Stomach smooth muscle (tissue), 2 donors: ENCODE measurements around the gene LIN28A.

Experiments used
- H3K27ac ChIP-seq: one replicate; pipeline ENCODE4 v1.7.0; 2013; ENCODE audit warnings: mild to moderate bottlenecking, low read length, inconsistent platforms
- H3K27me3 ChIP-seq, 2 donors: one replicate each; pipeline ENCODE4 v1.7.0; 2013; ENCODE audit warnings: low read length in 2 of 2; ENCODE audit not compliant: insufficient read depth in 2 of 2, control insufficient read depth in 1 of 2
- H3K36me3 ChIP-seq, 2 donors: one replicate each; pipeline ENCODE4 v1.7.0; 2013; ENCODE audit warnings: low read length in 2 of 2; ENCODE audit not compliant: control insufficient read depth in 2 of 2, insufficient read depth in 2 of 2
- H3K4me1 ChIP-seq: one replicate; pipeline ENCODE4 v1.7.0; 2013; ENCODE audit warnings: low read length; ENCODE audit not compliant: control insufficient read depth, insufficient read depth
- H3K4me3 ChIP-seq, 2 donors: one replicate each; pipeline ENCODE4 v1.7.0; 2013; ENCODE audit warnings: low read length in 2 of 2
- H3K9ac ChIP-seq, 2 donors: one replicate each; pipeline ENCODE4 v1.7.0; 2013; ENCODE audit warnings: low read length in 2 of 2, mild to moderate bottlenecking in 1 of 2
- H3K9me3 ChIP-seq, 2 donors: one replicate each; pipeline ENCODE4 v1.7.0; 2013; ENCODE audit warnings: low read length in 2 of 2; ENCODE audit not compliant: control insufficient read depth in 2 of 2
- donor health status: healthy.
- donor health status: Pancreatic carcinoma.

Gene LIN28A

DNA sequence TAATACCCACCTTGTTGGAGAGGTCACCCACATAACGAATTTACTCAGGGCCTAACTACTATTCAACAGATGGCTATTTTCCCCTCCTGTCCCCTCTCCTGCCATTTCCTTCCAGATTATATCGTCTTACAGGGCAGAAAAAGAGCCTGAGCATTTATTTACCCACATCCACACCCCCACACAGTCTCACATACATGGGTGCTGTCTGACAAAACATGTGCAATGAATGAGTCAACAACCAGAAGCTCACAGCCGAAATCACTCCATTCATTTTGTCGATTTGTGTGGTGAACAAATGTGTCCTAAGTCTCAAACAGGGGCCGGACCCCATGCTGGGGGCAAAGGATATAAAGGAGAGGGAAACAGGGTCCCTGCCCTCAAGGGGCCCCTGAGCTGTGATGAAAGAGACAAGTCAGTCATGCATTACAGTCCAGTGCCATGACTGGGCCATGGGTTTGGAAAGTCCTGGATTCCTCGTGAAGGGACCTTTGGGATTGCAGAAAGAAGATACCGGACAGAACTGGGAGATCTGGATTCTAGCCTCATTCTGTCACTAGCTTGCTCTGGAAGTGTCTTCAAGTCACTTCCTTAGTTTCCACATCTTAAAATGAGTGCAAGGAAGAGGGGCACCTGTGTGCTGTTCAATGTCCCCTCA, 21.7 kb upstream of the LIN28A start:
- Histone ChIP-seq H3K27me3 (peaks cover 2 to 4% of the 10 kb centered on the region in 2 donors), H3K27ac (no peak overlapping the region), H3K9me3 (no peaks in the 10 kb centered on the region), H3K4me3 (no peak overlapping the region), H3K9ac (no peak overlapping the region), H3K4me1 (no peaks in the 10 kb centered on the region), H3K36me3 (no peaks in the 10 kb centered on the region)

DNA sequence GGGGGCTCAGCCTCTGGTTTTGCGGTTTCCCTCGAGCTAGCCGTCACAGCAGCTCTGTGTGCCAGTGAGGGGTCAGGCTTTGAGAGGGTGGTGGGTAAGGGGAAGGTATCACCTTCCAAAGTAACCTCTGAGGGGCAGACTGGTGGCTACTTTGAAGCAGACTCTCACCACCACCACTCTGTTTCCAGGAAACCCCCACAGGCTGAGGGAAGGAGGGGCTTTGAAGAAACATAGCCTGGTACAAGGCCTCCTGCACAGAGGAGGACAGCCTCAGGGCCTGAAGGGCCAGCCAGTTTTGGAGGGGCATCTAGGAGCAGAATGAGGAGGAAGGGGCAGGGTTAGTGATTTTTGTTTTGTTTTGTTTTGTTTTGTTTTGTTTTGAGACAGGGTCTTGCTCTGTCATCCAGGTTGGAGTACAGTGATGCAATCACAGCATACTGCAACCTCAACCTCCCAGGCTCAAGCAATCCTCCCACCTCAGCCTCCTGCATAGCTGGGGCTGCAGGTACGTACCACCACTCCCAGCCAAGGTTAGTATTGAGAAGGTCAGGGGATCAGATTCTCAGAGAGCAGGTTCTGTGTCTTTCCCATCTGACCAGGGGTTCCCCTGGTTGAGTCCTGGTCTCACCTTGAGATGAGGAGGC, 20.9 kb upstream of the LIN28A start:
- Histone ChIP-seq H3K27ac (no peak overlapping the region), H3K27me3 (peaks cover 2 to 4% of the 10 kb centered on the region in 2 donors), H3K9ac (no peak overlapping the region), H3K36me3 (no peaks in the 10 kb centered on the region), H3K4me1 (no peaks in the 10 kb centered on the region), H3K4me3 (no peak overlapping the region), H3K9me3 (no peaks in the 10 kb centered on the region)

DNA sequence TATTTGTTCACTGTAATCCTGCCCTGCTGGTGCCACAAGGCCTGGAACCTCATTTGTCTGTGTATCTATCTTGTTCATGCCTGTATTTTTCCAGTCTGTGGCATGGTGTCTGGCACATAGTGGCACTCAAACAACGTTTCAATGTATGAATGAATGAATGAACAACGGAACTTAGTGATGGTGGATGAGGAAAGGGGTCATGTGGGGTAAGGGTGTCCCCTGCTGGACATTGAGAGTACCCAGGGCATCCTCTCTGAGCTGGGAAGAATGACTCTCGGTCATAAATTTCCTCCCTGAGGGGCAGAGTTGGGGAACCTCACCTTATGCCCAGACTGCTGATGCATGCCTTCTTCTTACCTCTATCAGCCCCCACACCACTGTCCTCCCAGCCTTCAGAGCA, 19.2 kb upstream of the LIN28A start:
- Histone ChIP-seq H3K27me3 (peaks cover 2 to 4% of the 10 kb centered on the region in 2 donors), H3K36me3 (no peaks in the 10 kb centered on the region), H3K9ac (no peak overlapping the region), H3K4me3 (no peak overlapping the region), H3K9me3 (no peaks in the 10 kb centered on the region), H3K4me1 (no peaks in the 10 kb centered on the region), H3K27ac (no peak overlapping the region)

DNA sequence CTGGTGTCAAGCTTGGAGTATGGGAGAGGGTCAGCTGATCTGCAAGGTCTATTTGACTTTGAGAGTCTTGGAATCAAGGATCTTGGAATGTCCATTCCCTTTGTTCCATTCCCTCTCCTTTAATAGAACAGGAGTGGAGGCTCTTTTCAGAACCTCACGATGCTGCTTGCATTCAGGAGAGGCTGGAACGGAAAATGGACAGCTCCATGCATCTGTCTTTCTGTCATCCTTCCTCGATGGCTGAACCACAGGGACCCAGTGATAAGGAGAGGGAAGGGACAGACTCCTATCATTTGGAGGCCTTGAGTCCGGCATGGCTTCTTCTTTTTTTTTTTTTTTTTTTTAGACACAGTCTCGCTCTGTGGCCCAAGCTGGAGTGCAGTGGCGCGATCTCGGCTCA, 14.9 kb upstream of the LIN28A start:
- Histone ChIP-seq H3K27me3 (peaks cover 2 to 4% of the 10 kb centered on the region in 2 donors), H3K9ac (no peak overlapping the region), H3K36me3 (no peaks in the 10 kb centered on the region), H3K4me1 (no peaks in the 10 kb centered on the region), H3K4me3 (no peak overlapping the region), H3K27ac (no peak overlapping the region), H3K9me3 (no peaks in the 10 kb centered on the region)

DNA sequence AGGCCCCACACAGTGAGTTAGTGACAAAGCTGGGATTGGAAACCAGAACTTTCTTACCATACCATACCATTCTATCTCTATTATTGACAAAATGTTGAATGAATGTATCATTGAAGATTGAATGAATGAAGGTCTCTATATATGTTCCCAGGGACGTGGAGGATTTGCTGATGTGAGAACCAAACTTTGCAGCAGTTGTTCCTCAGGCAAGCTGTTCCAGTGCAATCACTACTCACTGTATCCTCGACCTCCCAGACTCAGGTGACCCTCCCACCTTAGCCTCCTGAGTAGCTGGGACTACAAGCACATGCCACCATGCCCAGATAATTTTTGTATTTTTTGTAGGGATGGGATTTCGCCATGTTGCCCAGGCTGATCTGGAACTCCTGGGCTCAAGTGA, 11.6 kb upstream of the LIN28A start:
- H3K27me3 ChIP-seq: peaks cover 2 to 10% of the 10 kb centered on the region in 2 donors
- H3K9ac ChIP-seq: no peak overlapping the region
- no peak overlapping the region for H3K4me3 ChIP-seq
- no peak overlapping the region for H3K27ac ChIP-seq
- no peaks in the 10 kb centered on the region for H3K36me3 ChIP-seq
- no peaks in the 10 kb centered on the region for H3K4me1 ChIP-seq
- H3K9me3 ChIP-seq: no peaks in the 10 kb centered on the region

DNA sequence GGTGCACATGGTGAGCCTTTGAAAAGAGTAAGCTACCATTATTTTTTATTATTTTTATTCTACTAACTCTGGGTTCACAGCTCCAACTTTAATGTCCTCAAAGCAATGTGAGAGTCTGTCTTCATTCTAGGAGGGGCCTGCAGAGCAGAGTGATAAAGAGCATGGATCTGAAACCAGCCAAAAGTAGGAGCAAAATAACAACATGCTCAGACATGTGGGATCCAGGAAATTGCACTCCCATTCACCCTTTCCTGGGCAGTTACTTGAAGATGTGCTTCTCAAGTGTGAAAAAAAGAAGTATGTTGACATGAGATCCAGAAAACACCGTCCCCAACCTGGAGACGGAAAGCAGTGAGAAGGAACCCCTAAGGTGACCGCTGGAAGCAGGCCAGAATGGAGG, 8.7 kb upstream of the LIN28A start:
- H3K27ac ChIP-seq: no peak overlapping the region
- no peaks in the 10 kb centered on the region for H3K4me1 ChIP-seq
- no peak overlapping the region for H3K9ac ChIP-seq
- peaks cover 2 to 10% of the 10 kb centered on the region in 2 donors for H3K27me3 ChIP-seq
- H3K4me3 ChIP-seq: no peak overlapping the region
- H3K9me3 ChIP-seq: no peaks in the 10 kb centered on the region
- no peaks in the 10 kb centered on the region for H3K36me3 ChIP-seq

DNA sequence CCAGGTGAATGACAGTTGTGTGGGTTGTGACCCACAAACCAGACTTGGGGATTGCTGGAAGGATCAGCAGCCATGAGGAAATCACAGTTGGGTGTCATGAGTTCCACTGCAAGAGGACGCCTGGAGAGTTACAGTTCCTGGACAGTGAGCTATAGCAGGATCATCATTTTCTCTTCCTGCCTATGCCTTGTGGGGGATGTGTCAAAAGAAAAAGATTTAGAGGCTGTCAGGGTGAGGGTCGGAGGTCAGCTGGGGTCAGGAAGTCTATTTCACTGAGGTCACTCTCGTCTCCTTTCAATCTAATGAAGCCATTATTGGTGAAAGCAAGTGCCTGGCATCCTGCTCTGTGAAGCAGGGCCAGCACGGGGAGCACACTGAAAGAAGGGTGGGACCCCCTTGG, 7.0 kb upstream of the LIN28A start:
- H3K36me3 ChIP-seq: no peaks in the 10 kb centered on the region
- H3K27me3 ChIP-seq: peaks cover 2 to 10% of the 10 kb centered on the region in 2 donors

DNA sequence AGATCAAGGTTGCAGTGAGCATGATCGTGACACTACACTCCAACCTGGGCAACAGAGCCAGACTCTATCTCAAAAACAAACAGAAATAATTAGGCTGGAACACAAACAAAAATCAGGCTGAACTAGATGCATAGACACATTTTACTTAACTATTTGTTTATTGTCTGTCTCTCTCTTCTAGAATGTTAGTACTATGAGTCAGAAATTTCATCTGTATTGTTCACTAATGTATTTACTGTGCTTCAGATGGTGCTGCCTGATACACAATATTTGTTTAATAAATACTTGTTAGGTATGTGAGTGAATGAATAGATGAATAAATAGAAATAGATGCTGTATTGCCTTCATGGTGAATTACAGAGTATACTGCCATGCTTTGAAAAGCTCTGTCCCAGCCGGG, 6.0 kb upstream of the LIN28A start:
- H3K27ac ChIP-seq: no peak overlapping the region
- no peaks in the 10 kb centered on the region for H3K9me3 ChIP-seq
- H3K9ac ChIP-seq: no peak overlapping the region
- H3K27me3 ChIP-seq: peaks cover 7 to 16% of the 10 kb centered on the region in 2 donors
- no peak overlapping the region for H3K4me3 ChIP-seq
- no peaks in the 10 kb centered on the region for H3K4me1 ChIP-seq
- H3K36me3 ChIP-seq: no peaks in the 10 kb centered on the region

More for the DNA sequence above, 7.0 kb upstream of the LIN28A start:
- H3K9ac ChIP-seq: no peak overlapping the region
- no peak overlapping the region for H3K4me3 ChIP-seq
- H3K9me3 ChIP-seq: no peaks in the 10 kb centered on the region
- H3K4me1 ChIP-seq: no peaks in the 10 kb centered on the region
- H3K27ac ChIP-seq: no peak overlapping the region

DNA sequence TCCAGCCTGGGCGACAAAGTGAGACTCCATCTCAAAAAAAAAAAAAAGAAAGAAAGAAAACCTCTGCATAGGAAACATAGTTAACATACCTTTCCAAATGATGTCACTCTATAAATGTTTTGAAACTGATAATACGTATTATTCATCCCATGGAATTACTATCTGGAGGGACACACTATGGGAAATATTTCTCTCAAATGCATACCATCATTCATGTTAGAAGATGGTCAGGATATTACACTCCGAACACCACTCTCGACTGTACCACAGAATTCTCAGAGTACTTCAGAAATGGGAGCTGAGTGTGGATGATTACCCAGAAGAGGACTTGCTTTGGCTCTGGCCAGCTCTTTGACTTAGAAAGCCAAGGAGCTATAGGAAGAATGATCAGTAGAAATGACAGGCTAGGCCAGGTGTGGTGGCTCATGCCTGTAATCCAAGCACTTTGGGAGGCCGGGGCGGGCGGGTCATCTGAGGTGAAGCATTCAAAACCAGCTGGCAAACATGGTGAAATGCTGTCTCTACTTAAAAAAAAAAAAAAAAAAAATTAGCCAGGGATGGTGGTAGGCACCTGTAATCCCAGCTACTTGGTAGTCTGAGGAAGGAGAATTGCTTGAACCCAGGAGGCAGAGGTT, 5.2 kb upstream of the LIN28A start:
- Histone ChIP-seq H3K36me3 (no peaks in the 10 kb centered on the region), H3K27me3 (peaks cover 14 to 18% of the 10 kb centered on the region in 2 donors), H3K4me3 (no peak overlapping the region), H3K4me1 (no peaks in the 10 kb centered on the region), H3K9ac (no peak overlapping the region), H3K9me3 (no peaks in the 10 kb centered on the region), H3K27ac (no peak overlapping the region)

DNA sequence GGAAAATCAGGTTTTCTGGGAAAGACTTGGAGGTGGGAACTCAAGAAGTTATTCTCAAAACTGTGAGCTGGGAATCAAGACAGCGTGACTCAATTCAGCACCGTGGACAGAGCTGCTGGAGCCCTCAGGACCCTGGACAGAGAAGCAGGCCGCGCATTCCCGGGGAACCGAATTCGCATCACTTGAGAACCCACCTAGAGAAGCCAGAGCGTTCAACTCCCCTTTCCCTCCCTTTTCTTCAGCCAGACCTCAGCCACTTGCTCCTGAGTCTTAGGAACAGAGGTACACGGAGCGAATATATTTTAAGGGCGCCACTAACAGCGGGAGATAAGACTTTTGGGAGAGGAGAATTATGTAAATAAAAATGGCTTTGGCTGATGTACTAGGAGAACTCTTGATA, 2.0 kb upstream of the LIN28A start:
- Histone ChIP-seq H3K9ac (no peak overlapping the region), H3K4me3 (no peak overlapping the region), H3K27me3 (peaks cover 39 to 41% of the 10 kb centered on the region in 2 donors), H3K36me3 (no peaks in the 10 kb centered on the region), H3K4me1 (no peaks in the 10 kb centered on the region), H3K9me3 (no peaks in the 10 kb centered on the region), H3K27ac (no peak overlapping the region)
